Nucleus accumbens (tissue), 56 donors: Measurements from ENCODE around the gene RPS5.

Source experiments
- DNase-seq, 56 donors: peaks; one replicate each; lab custom pipeline; 2025; lab: John Stamatoyannopoulos, UW

RPS5 gene

DNA sequence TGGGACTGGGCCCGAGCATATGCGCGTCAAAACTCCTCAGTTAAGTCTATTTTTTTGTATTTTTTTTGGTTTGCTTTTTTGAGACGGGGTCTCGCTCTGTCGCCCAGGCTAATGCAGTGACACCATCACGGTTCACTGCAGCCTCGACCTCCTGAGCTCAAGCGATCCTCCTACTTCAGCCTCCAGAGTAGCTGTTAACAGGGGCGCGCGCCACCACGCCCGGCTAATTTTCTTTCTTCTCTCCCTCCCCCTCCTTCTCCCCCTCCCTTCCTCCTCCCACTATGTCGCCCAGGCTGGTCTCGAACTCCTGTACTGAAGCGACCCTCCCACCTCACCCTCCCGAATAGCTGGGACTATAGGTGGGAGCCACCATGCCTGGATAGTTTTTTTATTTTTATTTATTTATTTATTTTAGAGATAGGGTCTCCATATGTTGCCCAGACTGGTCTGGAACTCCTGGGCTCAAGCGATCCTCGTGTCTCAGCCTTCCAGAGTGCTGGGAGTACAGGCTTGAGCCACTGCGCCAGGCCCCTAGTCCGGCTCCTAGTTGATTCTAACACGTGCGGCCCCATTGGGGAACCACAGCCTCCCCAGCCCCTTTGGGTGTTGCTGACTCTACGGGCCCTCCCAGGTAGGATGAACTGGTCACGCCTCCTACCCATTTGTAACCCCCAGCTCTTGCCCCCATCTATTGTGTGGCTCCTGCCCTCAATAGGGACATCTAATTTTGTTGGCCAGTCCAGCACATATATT is 5.4 kb upstream of the RPS5 start:
- DNase-seq = no peak

DNA sequence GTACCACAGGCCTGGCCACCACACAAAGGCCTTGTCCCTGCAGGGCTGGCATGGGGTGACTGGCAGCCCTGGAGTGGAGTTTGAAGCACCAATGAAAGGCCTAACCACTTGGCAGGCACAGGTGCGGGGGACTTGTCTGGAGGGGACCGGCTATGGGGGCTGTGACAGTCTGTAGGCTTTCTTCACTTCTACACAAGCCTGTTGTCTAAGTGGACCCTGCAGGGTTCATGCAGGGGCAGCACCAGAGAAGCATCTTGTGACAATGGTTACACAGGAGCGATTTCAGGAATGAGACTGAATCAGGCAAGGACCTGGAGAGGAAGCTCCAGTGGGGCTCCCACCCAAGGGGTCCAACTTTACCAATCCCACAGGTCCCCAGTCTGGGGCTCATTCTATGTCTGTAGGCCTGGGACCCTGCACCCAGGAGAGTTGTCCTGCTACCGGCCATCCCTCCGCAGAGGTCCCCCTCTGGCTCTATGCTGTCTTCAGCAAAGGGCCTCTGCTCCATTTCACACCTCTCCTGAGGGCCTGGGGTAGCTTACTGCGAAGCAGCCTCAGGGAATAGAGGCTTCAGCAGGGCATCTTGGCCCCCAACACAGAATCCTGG is 4.0 kb upstream of the RPS5 start:
- no peak for DNase-seq

DNA sequence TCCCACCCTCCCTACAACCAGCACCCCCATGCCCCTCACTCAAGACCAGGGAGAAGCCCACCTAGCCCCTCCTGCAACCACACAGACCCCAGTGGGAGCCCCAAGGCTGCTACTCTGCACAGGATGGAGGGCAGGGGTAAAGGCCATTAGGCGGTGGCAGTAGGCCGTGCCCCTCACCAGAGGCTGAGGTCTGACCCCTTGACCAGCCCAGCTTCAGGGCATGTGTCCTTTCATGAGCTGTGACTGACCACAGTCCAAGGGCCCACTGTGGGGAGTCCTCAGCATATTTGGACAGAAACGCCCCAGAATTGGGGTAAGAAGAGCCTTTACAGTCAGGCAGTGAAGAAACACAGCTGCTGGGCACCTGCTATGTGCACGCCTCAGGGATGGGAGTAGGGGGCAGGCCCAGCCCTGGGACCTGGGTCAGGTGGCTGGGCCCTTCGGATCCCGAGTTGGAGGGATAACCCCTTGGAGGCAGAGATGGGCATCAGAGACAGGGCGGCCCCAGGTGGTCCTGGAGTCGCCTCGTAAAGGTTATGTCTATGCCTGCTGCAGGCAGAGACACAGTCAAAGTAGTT is 1.7 kb upstream of the RPS5 start:
- DNase-seq = no peak

DNA sequence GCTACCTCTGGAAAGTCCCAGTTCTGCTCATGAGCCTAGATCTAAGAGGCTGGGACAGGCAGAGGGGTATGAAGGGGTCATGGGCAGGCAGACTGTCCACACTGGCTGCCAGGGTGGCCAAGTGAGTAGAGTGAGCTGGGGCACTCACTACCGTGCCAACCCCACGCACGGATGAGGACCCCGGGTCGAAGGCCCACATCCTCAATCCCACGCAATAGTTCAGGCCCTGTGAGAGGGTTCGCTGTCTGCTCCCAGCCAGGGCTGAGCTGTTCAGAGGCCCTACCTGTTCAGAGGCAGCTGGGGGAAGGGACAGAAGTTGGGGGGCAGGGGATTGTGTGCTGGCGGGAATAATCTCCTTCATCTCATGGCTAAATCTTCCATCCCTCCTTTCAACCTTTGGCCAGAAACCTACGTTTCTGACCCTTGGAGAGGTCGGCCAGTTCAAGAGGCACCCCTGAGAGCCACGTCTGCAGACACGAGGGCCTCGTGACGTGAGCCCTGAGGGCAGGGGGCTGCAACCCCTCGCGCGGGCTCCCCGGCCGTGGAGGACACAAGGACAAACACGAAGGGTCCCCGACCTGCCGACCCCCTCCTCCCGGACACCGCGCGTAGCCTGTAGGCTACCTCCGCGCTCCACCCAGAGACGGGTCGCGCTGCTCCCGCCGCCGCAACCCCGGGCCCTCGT is 1.0 kb upstream of the RPS5 start:
- DNase-seq = peak in 2 of 56 donors; percentile 21 to 43

DNA sequence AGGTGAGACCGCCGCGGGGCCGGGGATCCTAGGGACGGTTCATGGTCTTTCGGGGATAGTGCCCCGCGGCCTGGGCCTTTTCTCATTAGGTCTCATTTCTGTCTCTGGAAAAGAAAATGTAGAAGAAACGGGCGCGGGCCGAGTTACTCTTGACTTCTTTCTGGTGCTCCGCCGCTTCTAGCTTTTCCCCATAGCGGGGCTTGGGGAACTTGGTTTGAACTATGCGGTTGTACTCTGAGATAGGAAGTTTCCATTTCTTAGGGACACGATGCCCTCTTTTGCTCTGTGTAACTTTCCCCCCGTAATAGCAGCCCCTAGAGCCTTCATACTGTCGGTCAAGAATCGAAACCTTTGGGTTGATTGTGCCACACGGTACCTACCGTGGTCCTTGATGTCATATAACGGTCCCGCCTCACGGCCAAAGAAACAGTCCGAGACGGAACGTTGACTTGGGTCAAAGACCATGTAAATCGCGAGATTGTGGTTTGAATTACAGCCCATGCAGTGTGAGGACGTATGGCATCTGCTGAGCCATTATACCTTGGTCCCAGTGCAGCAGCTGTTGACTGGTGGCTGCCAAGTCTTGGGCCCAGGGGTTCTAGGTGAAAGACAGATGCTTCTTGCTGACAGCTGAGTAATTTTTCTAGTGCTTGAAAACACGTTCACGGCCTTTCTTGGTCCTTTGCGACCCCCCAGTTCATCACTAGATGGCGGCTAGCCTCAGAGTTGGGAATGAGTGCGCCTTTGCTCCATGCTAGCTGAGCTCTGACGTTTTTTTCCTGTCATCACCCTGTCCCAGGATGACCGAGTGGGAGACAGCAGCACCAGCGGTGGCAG is 487 bp downstream of the RPS5 start:
- no peak for DNase-seq

DNA sequence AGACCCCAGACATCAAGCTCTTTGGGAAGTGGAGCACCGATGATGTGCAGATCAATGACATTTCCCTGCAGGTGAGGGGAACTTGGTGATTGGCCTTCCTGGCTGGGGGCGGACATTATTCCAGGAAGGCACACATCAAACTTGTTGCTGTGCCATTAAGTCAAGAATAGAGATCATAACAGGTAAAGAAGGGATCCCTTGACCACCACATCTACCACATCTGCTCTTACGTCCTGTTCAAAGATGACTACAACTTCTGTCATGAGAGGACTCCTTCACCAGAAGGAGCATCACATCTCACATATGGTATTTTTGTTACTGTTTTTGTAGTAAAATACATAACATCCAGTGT is 1.1 kb downstream of the RPS5 start:
- DNase-seq = no peak

DNA sequence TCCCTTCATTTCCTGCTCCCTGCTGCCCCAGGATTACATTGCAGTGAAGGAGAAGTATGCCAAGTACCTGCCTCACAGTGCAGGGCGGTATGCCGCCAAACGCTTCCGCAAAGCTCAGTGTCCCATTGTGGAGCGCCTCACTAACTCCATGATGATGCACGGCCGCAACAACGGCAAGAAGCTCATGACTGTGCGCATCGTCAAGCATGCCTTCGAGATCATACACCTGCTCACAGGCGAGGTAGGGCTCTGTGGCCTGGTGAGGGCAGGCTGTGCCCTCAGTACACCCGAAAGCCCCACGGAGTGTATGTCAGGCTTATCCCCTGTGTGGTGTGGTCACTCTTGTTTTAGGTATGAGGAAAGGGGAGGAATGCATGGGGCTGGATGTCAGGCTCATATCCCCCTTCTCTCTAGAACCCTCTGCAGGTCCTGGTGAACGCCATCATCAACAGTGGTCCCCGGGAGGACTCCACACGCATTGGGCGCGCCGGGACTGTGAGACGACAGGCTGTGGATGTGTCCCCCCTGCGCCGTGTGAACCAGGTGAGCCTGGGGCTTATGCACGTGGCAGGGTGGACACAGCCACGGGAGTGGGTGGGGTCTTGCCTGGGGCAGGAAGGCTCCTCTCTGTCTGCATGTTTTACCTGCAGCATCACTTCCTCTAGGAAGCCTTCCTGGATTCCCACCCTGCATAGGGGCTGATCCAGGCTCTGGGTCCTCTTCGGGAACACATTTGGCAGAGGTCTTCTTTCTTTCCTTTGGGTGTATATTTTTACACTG is 6.1 kb downstream of the RPS5 start:
- no peak for DNase-seq

DNA sequence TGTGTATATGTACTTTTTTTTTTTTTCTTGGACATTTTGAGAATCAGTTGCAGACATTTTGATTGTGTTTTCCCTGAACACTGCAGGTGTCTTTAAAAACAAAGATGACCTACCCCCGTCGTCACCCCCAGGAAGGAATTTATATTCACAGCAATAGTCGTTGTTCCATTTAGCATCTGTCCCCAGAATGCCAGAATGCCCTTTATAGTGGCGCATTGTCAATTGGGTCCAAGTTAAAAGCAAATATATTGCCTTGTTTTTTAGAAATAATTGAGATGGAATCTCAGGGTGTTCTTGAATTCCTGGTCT is 6.6 kb downstream of the RPS5 start:
- DNase-seq = no peak

DNA sequence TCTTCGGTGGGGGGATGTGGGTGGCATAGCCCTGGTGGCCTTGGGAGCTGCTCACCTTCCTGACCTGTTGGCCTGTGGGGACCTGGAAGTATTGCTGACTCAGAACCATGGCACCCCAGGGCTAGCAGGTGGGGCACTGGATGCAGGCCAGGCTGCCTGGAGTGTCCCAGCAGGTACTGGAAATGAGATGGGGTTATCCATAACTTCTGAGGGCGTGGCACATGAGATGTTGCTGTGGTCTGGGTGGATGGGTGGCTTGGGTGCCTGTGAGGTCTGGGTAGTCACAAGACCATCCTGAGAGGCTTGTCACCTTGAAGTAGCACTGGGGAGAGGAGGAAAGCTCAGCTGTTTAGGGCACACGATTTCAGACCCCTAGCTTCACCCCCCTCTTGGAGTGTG is 7.8 kb downstream of the RPS5 start:
- DNase-seq = no peak

DNA sequence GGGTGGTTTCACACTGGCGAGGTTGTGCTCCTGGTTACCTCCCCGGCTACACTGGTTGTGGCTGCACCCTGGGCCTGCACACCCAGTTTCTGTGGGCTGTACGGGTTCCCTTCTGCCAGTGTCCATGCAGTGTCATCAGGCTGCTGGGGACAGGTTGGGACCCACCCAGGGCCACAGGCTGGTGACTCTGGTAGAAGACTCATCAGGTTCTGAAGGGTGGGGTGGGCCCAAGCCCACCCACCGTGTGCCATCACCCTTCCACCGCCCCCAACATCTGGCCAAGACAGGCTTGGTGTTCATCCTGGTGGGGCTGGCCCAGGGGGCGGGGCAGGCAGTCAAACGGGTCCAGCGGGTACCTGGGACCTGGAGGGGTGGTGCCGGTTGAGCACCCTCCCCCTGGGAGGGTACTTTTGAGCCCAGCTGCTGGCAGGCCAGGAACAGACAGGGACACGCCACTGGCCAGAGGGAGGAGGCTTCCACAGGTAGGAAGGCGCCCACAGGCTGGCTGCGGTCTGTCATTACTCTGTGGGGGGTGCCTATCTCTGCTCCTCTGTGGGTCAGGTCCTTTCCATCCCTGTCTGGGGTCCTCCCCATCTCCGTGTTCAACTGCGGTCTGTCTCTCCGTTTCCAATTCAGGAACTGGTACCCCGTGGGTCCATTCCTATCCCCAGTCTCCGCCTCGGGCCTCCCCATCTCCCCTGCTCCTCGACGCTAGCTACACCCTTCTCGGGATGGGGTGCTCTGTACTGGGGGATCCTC is 8.3 kb downstream of the RPS5 start, which contains the start of gene RNF225:
RNF225 (plus strand) TSS at position 437 of the 759 bp plus-strand sequence. CDS start 434 bp downstream, outside the sequence.
- DNase-seq = no peak

DNA sequence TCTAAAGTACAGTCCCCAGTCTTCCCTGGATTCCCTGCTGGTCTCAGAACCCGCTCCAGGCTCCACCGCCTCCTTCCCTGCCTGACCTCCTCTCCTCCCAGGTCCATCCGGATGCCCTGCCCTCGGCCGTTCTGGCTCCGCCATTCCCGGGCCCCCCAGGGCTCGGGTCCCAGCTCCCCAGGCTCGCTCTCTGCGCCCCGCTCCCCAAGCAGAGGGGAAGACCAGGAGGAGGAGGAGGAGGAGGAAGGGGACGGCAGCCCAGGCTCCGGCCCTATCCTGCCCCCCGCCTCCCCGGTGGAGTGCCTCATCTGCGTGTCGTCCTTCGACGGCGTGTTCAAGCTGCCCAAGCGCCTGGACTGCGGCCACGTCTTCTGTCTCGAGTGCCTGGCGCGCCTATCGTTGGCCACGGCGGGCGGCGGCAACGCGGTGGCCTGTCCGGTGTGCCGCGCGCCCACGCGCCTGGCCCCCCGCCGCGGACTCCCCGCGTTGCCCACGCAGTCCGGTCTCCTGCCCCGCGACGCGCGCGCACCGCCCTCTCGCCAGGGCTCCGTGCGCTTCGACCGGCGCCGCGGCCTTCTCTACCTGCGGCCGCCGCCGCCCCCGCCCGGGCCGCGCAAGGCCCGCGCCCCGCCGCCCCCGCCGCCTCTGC is 9.0 kb downstream of the RPS5 start:
- DNase-seq = no peak

DNA sequence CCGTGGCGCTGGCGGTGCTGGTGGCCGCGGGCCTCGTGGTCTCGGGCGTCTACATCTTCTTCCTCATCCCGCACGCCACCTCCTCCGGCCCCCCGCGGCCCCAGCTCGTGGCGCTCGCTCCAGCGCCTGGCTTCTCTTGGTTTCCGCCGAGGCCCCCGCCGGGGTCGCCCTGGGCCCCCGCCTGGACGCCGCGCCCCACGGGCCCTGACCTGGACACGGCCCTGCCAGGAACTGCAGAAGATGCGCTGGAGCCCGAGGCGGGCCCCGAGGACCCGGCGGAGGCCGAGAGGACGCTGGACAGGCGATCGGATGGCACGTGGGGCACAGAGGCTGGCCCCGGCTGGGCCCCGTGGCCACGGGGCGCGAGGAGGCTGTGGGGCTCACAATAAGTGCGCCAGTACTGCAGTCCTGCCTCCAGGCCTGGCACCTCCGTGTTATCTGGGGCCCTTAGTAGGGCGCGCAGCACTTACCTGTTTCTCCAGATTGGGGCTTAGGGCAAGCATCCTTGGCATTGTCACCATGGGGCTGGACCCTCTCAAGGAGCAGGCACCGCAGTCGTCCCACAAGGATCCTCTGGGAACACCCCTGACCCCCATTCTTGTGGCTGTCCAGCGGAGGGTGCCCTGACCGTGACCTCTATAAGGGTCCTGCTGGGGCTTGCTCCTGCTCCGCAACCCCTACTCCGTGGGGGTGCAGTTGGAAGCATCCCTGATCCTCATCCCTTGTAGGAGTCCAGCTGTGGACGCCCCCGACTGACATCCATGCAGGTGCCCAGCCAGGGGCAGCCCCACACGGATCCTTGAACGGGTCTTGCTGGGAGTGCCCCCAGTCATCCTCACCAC is 9.8 kb downstream of the RPS5 start:
- DNase-seq = no peak

DNA sequence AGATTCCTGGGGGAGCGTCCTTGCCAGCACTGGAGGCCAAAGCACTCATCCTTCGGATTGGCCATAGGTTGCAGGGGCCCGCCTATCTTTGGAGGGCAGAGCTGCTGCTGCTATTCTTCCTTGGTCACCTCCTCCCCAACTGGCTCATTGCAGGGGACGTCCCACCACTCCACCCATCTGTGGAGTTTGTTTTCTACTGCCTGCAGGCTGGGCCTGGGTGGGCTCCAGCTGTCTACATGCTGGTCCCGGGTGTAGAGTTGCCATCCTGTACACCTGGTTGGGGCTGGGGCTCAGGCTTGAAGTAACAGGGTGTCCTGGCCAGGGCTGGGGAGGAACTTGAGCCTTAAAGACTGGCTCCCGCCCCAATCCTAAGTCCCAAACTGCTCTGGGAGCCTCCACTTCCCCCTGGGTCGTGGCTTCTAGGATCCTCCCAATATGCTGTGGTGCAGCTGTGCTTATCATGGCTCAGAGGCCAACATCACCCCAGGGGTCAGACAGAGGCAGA is 10.5 kb downstream of the RPS5 start:
- DNase-seq = no peak

DNA sequence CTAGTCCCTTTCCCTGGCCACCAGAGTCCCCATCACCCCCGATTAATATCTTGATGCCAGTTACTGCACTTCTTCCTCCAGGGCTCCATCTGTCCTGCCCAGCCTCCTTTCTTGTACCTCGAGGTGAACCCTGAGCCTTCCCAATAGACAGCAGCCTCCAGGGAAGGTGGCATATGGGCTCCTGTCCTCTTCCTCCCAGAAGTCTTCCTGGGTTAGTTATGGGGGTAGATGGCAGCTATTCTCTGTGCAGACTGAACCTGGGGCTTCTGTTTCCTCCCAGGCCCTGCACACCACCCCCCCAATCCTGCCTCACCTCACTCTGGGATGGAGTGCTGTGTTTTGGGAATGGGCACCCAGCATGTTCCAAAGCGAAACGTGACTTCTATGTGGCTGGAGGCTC is 11.0 kb downstream of the RPS5 start:
- no peak for DNase-seq

DNA sequence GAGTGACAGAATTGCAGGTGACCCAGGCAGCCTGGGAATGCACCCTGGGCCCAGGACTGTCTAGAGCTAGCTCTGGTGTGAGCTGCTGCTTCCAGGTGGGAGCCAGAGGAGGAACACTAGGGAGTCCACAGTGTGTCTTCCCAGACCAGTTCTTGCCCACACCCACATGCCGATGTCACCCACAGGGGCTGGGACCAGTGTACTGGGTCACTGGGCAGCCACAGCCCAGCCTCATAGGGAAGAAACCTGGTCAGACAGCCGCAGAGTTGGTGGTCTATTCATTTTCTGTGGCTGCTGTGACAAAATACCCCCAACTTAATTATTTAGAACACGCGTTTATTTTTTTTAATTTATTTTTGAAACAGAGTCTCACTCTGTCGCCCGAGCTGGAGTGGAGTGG is 11.5 kb downstream of the RPS5 start:
- DNase-seq = no peak

DNA sequence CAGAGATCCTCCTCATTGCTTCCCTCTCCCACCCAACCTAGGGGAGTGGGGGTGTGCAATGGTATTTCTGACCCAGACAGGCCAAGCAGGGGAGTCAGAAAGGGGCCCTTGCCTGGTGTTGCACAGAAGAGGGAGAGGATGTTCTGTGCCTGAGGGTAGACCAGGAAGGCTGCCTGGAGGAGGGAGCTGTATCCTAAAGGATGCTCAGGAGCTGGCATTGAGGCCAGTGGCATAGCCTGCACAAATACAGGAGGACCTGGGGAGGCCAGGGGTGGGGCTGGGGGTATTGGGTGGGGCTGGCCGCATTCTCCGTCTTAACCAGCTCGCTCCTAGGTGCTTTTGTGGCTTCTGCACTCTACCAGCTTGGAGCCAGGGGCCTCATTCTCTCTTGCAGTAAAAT is 12.8 kb downstream of the RPS5 start:
- DNase-seq = no peak

DNA sequence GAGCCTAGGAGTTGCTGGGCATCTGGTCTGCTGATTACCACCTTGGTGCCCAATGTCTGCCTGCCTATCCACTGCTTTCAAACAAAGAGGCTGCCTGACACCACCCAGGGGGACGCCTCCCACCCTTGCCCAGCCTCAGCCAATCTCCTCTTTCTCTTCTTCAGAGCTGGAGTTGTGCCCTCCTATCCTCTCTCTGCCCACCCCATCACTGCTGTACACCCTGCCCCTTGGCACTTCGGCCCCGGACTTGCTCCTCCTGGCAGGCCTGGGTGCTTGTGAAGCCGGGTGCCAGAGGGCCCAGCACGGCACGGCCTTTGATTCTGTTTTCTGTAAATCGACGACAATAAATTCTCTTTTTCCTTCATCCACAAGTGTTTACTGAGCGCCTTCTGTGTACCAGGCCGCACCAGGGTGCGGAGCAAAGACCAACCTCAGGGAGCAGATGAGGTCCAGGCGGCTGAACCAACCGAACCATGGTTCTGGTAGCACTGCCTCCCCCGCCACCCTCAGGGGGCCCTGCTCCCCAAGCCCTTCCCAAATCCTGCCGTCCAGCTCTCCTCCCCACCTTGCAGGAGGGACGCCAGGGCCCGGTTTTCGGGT is 13.3 kb downstream of the RPS5 start:
- DNase-seq = peak in 14 of 56 donors; percentile 7 to 45 (median 28)
